KMS-11 (cell line): Measurements from ENCODE around the gene CNTNAP5.

Experiments
- H2AFZ ChIP-seq: fragments of 200-600 bp; sonication (generic); 2 replicates; pipeline ENCODE4 v1.6.1; 2016; ENCODE audit warnings: antibody characterized with exemption, mixed run types, low read depth
- H3K27ac ChIP-seq: fragments of 200-600 bp; sonication (generic); 2 replicates; pipeline ENCODE4 v1.6.1; 2016; ENCODE audit warnings: mild to moderate bottlenecking, mixed run types
- H3K27me3 ChIP-seq: fragments of 200-600 bp; sonication (generic); 2 replicates; pipeline ENCODE4 v1.6.1; 2017; ENCODE audit warnings: mild to moderate bottlenecking, low read depth, mixed run types, moderate library complexity; ENCODE audit not compliant: insufficient read depth
- H3K36me3 ChIP-seq: fragments of 200-600 bp; sonication (generic); 2 replicates; pipeline ENCODE4 v1.6.1; 2017; ENCODE audit warnings: mild to moderate bottlenecking, mixed run types; ENCODE audit not compliant: insufficient read depth
- H3K4me1 ChIP-seq: fragments of 200-600 bp; sonication (generic); 2 replicates; pipeline ENCODE4 v1.6.1; 2016; ENCODE audit warnings: mild to moderate bottlenecking, low read depth, mixed run types; ENCODE audit not compliant: poor library complexity, severe bottlenecking
- H3K4me2 ChIP-seq: fragments of 200-600 bp; sonication (generic); 2 replicates; pipeline ENCODE4 v1.7.0; 2016; ENCODE audit warnings: mild to moderate bottlenecking, mixed run types
- H3K4me3 ChIP-seq: fragments of 200-600 bp; sonication (generic); IDR thresholded peaks from 2 replicates; pipeline ENCODE4 v1.6.1; 2017; ENCODE audit warnings: low read depth, low read length, mixed read lengths; ENCODE audit not compliant: insufficient read depth
- H3K79me2 ChIP-seq: fragments of 200-600 bp; sonication (generic); 2 replicates; pipeline ENCODE4 v1.6.1; 2016; ENCODE audit warnings: low read depth, mixed run types; ENCODE audit not compliant: insufficient read depth
- H3K9ac ChIP-seq: fragments of 200-600 bp; sonication (generic); 2 replicates; pipeline ENCODE4 v1.6.1; 2016; ENCODE audit warnings: mild to moderate bottlenecking, mixed run types
- H4K20me1 ChIP-seq: fragments of 200-600 bp; sonication (generic); 2 replicates; pipeline ENCODE4 v1.6.1; 2016; ENCODE audit warnings: mild to moderate bottlenecking, mixed run types; ENCODE audit not compliant: insufficient read depth
- CTCF ChIP-seq: fragments of 200-600 bp; sonication (generic); conservative IDR thresholded peaks from 2 replicates; pipeline ENCODE4 v1.6.1; 2017; ENCODE audit warnings: low read depth, mild to moderate bottlenecking, antibody characterized with exemption, low read length, moderate library complexity, mixed read lengths

The CNTNAP5 gene

GRCh38 chr2:124501575-124502152 is 476.6 kb downstream of the CNTNAP5 start:
- no peak overlapping the region for H3K27ac ChIP-seq
- H3K4me1 ChIP-seq = no peaks in the 10 kb centered on the region
- no peaks in the 10 kb centered on the region for H4K20me1 ChIP-seq
- no peak overlapping the region for H3K4me2 ChIP-seq
- TF ChIP-seq CTCF = no peak
- no peak overlapping the region for H3K4me3 ChIP-seq
- no peaks in the 10 kb centered on the region for H3K27me3 ChIP-seq
- no peak overlapping the region for H2AFZ ChIP-seq
- H3K9ac ChIP-seq = no peak overlapping the region
- no peaks in the 10 kb centered on the region for H3K79me2 ChIP-seq
- H3K36me3 ChIP-seq = no peaks in the 10 kb centered on the region

- Histone ChIP-seq H3K4me2 (peak overlapping the region; percentile 54), H3K36me3 (no peaks in the 10 kb centered on the region), H3K9ac (no peak overlapping the region; the same call in 1 of the 2 replicates), H2AFZ (no peak overlapping the region), H3K4me1 (peaks cover 34% of the 10 kb centered on the region), H3K27ac (peak overlapping the region; percentile 46; the same call in 1 of the 2 replicates), H4K20me1 (no peaks in the 10 kb centered on the region), H3K27me3 (no peaks in the 10 kb centered on the region), H3K4me3 (no peak overlapping the region), H3K79me2 (no peaks in the 10 kb centered on the region)
- no peak for TF ChIP-seq CTCF
Measured at GRCh38 chr2:124514236-124514635, 489.1 kb downstream of the CNTNAP5 start.

- no peak overlapping the region for H2AFZ ChIP-seq
- no peaks in the 10 kb centered on the region for H4K20me1 ChIP-seq
- H3K27me3 ChIP-seq = no peaks in the 10 kb centered on the region
- no peak for TF ChIP-seq CTCF
- H3K4me1 ChIP-seq = no peaks in the 10 kb centered on the region
- no peak overlapping the region for H3K4me2 ChIP-seq
- no peak overlapping the region for H3K27ac ChIP-seq
- no peak overlapping the region for H3K9ac ChIP-seq
- no peaks in the 10 kb centered on the region for H3K79me2 ChIP-seq
- no peaks in the 10 kb centered on the region for H3K36me3 ChIP-seq
- no peak overlapping the region for H3K4me3 ChIP-seq
Measured at GRCh38 chr2:124520953-124521352, 495.9 kb downstream of the CNTNAP5 start.

- Histone ChIP-seq H3K4me3 (no peak overlapping the region), H4K20me1 (no peaks in the 10 kb centered on the region), H3K4me1 (no peaks in the 10 kb centered on the region), H3K4me2 (no peak overlapping the region), H3K36me3 (no peaks in the 10 kb centered on the region), H2AFZ (no peak overlapping the region), H3K9ac (no peak overlapping the region), H3K27me3 (no peaks in the 10 kb centered on the region), H3K27ac (no peak overlapping the region), H3K79me2 (no peaks in the 10 kb centered on the region)
- TF ChIP-seq CTCF = no peak
Measured at GRCh38 chr2:124523096-124523495, 498.0 kb downstream of the CNTNAP5 start.
